Spleen (tissue), 11 donors: ENCODE measurements around the gene SOX30. TPM values are rescaled to one million over a fixed set of nuclear protein-coding genes. Genes with fewer than 3 reads are reported as not detected.

Source experiments
- DNase-seq: peaks from one replicate; pipeline ENCODE4 v3.0.0-alpha.2; 2020
- H3K27ac ChIP-seq, 8 donors: fragments of 200-600 bp; sonication (generic) in 7 of 8; 1 replicate in 4 of 8; 2 replicates in 4 of 8; pipeline versions ENCODE4 v1.5.0 to v1.8.0; 2016 to 2021; ENCODE audit warnings: inconsistent platforms in 4 of 8, mild to moderate bottlenecking in 4 of 8, moderate library complexity in 1 of 8
- H3K27me3 ChIP-seq, 7 donors: fragments of 200-600 bp; sonication (generic) in 6 of 7; replicated peaks in 1 of 7; 1 replicate in 4 of 7; 2 replicates in 3 of 7; pipeline versions ENCODE4 v1.5.0 to v1.8.0; 2016 to 2021; ENCODE audit warnings: inconsistent platforms in 3 of 7, mild to moderate bottlenecking in 1 of 7
- H3K36me3 ChIP-seq, 6 donors: fragments of 200-600 bp; sonication (generic) in 5 of 6; 1 replicate in 4 of 6; 2 replicates in 2 of 6; pipeline versions ENCODE4 v1.5.0 to v1.8.0; 2016 to 2021; ENCODE audit warnings: inconsistent platforms in 2 of 6
- H3K4me1 ChIP-seq, 6 donors: fragments of 200-600 bp; sonication (generic) in 5 of 6; 1 replicate in 3 of 6; 2 replicates in 3 of 6; pipeline versions ENCODE4 v1.5.0 to v1.8.0; 2016 to 2021; ENCODE audit warnings: inconsistent platforms in 3 of 6
- H3K4me3 ChIP-seq, 8 donors: fragments of 200-600 bp; sonication (generic) in 7 of 8; 1 replicate in 4 of 8; 2 replicates in 4 of 8; pipeline versions ENCODE4 v1.5.0 to v1.8.0; 2016 to 2021; ENCODE audit warnings: inconsistent platforms in 4 of 8, mild to moderate bottlenecking in 4 of 8, moderate library complexity in 2 of 8
- H3K9me3 ChIP-seq, 8 donors: fragments of 200-600 bp; sonication (generic) in 7 of 8; 1 replicate in 4 of 8; 2 replicates in 4 of 8; pipeline versions ENCODE4 v1.5.0 to v1.8.0; 2016 to 2021; ENCODE audit warnings: inconsistent platforms in 4 of 8
- CTCF ChIP-seq, 11 experiments: fragments of 200-600 bp in 7 of 11; fragments of 450-650 bp in 4 of 11; sonication (generic) in 4 of 11; IDR thresholded peaks in 8 of 11; conservative IDR thresholded peaks in 3 of 11; 1 replicate in 7 of 11; 2 replicates in 4 of 11; pipeline versions ENCODE4 v1.4.0 to v1.8.0; 2016 to 2021; ENCODE audit warnings: antibody characterized with exemption in 11 of 11, inconsistent platforms in 4 of 11, mild to moderate bottlenecking in 1 of 11
- POLR2A ChIP-seq, 3 donors: fragments of 450-650 bp; IDR thresholded peaks; one replicate each; pipeline ENCODE4 v1.5.1; 2017; ENCODE audit warnings: antibody characterized with exemption in 3 of 3, mild to moderate bottlenecking in 1 of 3
- POLR2AphosphoS5 ChIP-seq, 3 donors: sonication (generic); formaldehyde crosslinking; IDR thresholded peaks; one replicate each; pipeline ENCODE4 v1.5.1; 2017; ENCODE audit warnings: antibody characterized with exemption in 3 of 3
- WGBS, 5 donors: extraction: QIAGEN DNeasy Blood & Tissue Kit in 3 of 5; methylation state at CpG; one replicate each; pipeline versions ENCODE4 v1.1.5 to v1.1.7; 2013 to 2018; 5-methylcytosine and 5-hydroxymethylcytosine counted together
- intact Hi-C: fragments of 100-400 bp; cut with DNase I; formaldehyde crosslinking; loops from one replicate; pipeline ENCODE4 v1.15.0; 2023; ENCODE audit warnings: low total_unique reads
- polyA plus RNA-seq, 3 donors: library from polyadenylated mRNA; stranded (reverse); fragments of 200-250 nt; gene quantifications; one replicate each; pipeline ENCODE4 v1.2.1, GENCODE V29; 2013
- total RNA-seq, 7 donors: library from RNA; depleted of rRNA in 3 of 7; stranded (reverse); fragments of >200 nt in 3 of 7; fragmentation: NEBNext Ultra II Directional in 4 of 7; extraction: Animal tissue kit (Norgen Biotek cat#: 25700) in 4 of 7; gene quantifications; one replicate each; pipeline versions ENCODE4 v1.1.0 to v1.2.1, GENCODE V29; 2016 to 2021
- donor health status: healthy with polysubstance abuse.
- donor health status: DM: no; HTN: no; CAD: no; lungs with moderate emphysema.
- donor health status: DM: no; HTN: no; CAD: no.
- donor health status: Bipolar disorder and iron deficiency.
- donor health status: healthy.
- donor health status: DM: no; HTN: no; CAD: no.
- donor health status: DM: yes; HTN: yes; CAD: no.

SOX30 gene
- total and polyA plus RNA-seq, 10 donors = 0.02 to 0.27 (median 0.16) TPM; not detected in 2

GRCh38 chr5:157596487-157596886, 55.8 kb downstream of the SOX30 start:
- peak overlapping the region in 7 of 8 donors; percentile 7 to 83 (median 80) for H3K27ac ChIP-seq
- 35 to 60% (median 43%) methylated on average over 5 of the region's 5 CpGs for WGBS, 5 donors
- H3K4me1 ChIP-seq = peaks cover 30 to 97% (median 79%) of the 10 kb centered on the region in 6 donors
- H3K9me3 ChIP-seq = no peaks in the 10 kb centered on the region
- no peak for DNase-seq
- no peaks in the 10 kb centered on the region for H3K36me3 ChIP-seq
- TF ChIP-seq POLR2AphosphoS5 (IDR thresholded peaks at IDR 0.05) (peak in 1 of 3 donors; percentile 67), POLR2A (IDR thresholded peaks at IDR 0.05) (no peak)
- H3K4me3 ChIP-seq = no peak overlapping the region
- H3K27me3 ChIP-seq = no peaks in the 10 kb centered on the region
- intact Hi-C loops = no loop called here

GRCh38 chr5:157594675-157595459, 57.4 kb downstream of the SOX30 start:
- TF ChIP-seq POLR2A (IDR thresholded peaks at IDR 0.05) (no peak), POLR2AphosphoS5 (IDR thresholded peaks at IDR 0.05) (no peak), CTCF (IDR thresholded peaks at IDR 0.05 in 8 of 11, conservative IDR thresholded peaks at IDR 0.05 in 3 of 11) (no peak)
- DNase-seq = no peak
- intact Hi-C loops = no loop called here
- peaks cover 30 to 86% (median 77%) of the 10 kb centered on the region in 6 donors for H3K4me1 ChIP-seq
- H3K9me3 ChIP-seq = no peaks in the 10 kb centered on the region
- peak overlapping the region in 5 of 8 donors; percentile 21 to 83 (median 80) for H3K27ac ChIP-seq
- no peaks in the 10 kb centered on the region for H3K27me3 ChIP-seq
- H3K4me3 ChIP-seq = no peak overlapping the region
- 51 to 68% (median 61%) methylated on average over 2 of the region's 2 CpGs for WGBS, 5 donors
- H3K36me3 ChIP-seq = no peaks in the 10 kb centered on the region

- no peak for DNase-seq
- Histone ChIP-seq H3K27me3 (no peaks in the 10 kb centered on the region), H3K36me3 (no peaks in the 10 kb centered on the region), H3K4me3 (no peak overlapping the region), H3K4me1 (peaks cover 30 to 80% (median 74%) of the 10 kb centered on the region in 6 donors), H3K27ac (peak overlapping the region in 6 of 8 donors; percentile 7 to 83 (median 81)), H3K9me3 (no peaks in the 10 kb centered on the region)
- no peak for TF ChIP-seq POLR2A (IDR thresholded peaks at IDR 0.05)
- intact Hi-C loops = no loop called here
Measured at GRCh38 chr5:157594257-157594656, 58.0 kb downstream of the SOX30 start.

- TF ChIP-seq POLR2A (IDR thresholded peaks at IDR 0.05) = no peak
- no peak for TF ChIP-seq POLR2AphosphoS5 (IDR thresholded peaks at IDR 0.05)
- no peak for TF ChIP-seq CTCF (IDR thresholded peaks at IDR 0.05 in 8 of 11, conservative IDR thresholded peaks at IDR 0.05 in 3 of 11)
- peak overlapping the region; percentile 24 to 83 (median 80) for H3K27ac ChIP-seq
- 43 to 69% (median 61%) methylated on average over 6 of the region's 6 CpGs for WGBS, 5 donors
Measured at GRCh38 chr5:157593052-157593757, 59.0 kb downstream of the SOX30 start.

GRCh38 chr5:157592594-157592993, 59.6 kb downstream of the SOX30 start:
- Histone ChIP-seq H3K9me3 (no peaks in the 10 kb centered on the region), H3K36me3 (no peaks in the 10 kb centered on the region), H3K4me1 (peaks cover 30 to 63% (median 57%) of the 10 kb centered on the region in 6 donors), H3K27ac (peak overlapping the region; percentile 24 to 83 (median 80)), H3K27me3 (no peaks in the 10 kb centered on the region), H3K4me3 (peak overlapping the region in 1 of 8 donors; percentile 12)
- peak in 1 of 3 donors; percentile 55 for TF ChIP-seq POLR2AphosphoS5 (IDR thresholded peaks at IDR 0.05)
- TF ChIP-seq POLR2A (IDR thresholded peaks at IDR 0.05) = no peak
- TF ChIP-seq CTCF (IDR thresholded peaks at IDR 0.05 in 8 of 11, conservative IDR thresholded peaks at IDR 0.05 in 3 of 11) = no peak
- intact Hi-C loops = no loop called here
- no peak for DNase-seq
- WGBS, 5 donors = 2 to 15% (median 5%) methylated on average over 3 of the region's 3 CpGs

More at GRCh38 chr5:157593052-157593757, 59.0 kb downstream of the SOX30 start:
- intact Hi-C loops = no loop called here
- H3K4me3 ChIP-seq = peak overlapping the region in 1 of 8 donors; percentile 12
- no peaks in the 10 kb centered on the region for H3K36me3 ChIP-seq
- no peak for DNase-seq
- H3K27me3 ChIP-seq = no peaks in the 10 kb centered on the region
- H3K9me3 ChIP-seq = no peaks in the 10 kb centered on the region
- peaks cover 30 to 69% (median 63%) of the 10 kb centered on the region in 6 donors for H3K4me1 ChIP-seq
